Measurements from ENCODE around the gene APAF1.
"Not testable (repeated sequence)": the region's sequence is repeated elsewhere in the genome, so short reads cannot be mapped to it uniquely, and the experiment has no call there.

APAF1 gene, protein sequence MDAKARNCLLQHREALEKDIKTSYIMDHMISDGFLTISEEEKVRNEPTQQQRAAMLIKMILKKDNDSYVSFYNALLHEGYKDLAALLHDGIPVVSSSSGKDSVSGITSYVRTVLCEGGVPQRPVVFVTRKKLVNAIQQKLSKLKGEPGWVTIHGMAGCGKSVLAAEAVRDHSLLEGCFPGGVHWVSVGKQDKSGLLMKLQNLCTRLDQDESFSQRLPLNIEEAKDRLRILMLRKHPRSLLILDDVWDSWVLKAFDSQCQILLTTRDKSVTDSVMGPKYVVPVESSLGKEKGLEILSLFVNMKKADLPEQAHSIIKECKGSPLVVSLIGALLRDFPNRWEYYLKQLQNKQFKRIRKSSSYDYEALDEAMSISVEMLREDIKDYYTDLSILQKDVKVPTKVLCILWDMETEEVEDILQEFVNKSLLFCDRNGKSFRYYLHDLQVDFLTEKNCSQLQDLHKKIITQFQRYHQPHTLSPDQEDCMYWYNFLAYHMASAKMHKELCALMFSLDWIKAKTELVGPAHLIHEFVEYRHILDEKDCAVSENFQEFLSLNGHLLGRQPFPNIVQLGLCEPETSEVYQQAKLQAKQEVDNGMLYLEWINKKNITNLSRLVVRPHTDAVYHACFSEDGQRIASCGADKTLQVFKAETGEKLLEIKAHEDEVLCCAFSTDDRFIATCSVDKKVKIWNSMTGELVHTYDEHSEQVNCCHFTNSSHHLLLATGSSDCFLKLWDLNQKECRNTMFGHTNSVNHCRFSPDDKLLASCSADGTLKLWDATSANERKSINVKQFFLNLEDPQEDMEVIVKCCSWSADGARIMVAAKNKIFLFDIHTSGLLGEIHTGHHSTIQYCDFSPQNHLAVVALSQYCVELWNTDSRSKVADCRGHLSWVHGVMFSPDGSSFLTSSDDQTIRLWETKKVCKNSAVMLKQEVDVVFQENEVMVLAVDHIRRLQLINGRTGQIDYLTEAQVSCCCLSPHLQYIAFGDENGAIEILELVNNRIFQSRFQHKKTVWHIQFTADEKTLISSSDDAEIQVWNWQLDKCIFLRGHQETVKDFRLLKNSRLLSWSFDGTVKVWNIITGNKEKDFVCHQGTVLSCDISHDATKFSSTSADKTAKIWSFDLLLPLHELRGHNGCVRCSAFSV (N-terminal part only)

DNA sequence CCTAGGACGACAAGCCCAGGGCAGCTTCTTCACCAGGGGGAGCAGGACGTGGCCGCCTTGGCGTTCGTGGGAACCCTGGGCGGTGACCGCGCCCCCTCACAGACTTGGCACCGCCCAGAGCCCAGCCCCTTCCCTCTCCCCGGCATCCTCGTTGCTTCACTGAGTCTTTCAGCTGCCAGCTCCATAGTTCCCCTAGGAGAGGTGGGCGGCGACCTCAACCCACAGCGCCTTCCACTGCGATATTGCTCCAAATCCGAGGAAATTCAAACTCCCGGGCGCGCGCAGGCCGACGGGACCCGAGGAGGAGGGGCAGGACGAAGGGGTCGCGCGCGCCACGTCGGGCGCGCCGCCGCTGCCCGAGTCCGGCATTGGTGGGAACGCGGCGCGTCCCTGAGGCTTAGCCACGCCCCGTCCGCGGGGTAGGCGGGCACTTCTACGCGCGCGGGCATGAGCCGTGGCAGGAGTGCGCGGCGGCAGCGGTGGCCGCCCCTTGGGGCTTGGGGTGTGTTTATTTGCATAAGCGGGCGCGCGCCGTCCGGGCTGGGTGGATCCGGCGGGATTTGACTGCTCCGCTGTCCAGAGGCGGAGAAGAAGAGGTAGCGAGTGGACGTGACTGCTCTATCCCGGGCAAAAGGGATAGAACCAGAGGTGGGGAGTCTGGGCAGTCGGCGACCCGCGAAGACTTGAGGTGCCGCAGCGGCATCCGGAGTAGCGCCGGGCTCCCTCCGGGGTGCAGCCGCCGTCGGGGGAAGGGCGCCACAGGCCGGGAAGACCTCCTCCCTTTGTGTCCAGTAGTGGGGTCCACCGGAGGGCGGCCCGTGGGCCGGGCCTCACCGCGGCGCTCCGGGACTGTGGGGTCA, at the start of gene APAF1, which contains the start of gene IKBIP:
Gene APAF1 (plus strand): TSS at position 579 of the 860 bp plus-strand sequence. CDS start 3,070 bp downstream, outside the sequence.
Gene IKBIP (minus strand): TSS at position 77 of the 860 bp plus-strand sequence. CDS start 87 bp downstream, outside the sequence.
- DNase-seq = peak; percentile 95

GRCh38 chr12:98597313-98597712, 47.8 kb upstream of the APAF1 start:
- not testable (repeated sequence) for DNase-seq

DNA sequence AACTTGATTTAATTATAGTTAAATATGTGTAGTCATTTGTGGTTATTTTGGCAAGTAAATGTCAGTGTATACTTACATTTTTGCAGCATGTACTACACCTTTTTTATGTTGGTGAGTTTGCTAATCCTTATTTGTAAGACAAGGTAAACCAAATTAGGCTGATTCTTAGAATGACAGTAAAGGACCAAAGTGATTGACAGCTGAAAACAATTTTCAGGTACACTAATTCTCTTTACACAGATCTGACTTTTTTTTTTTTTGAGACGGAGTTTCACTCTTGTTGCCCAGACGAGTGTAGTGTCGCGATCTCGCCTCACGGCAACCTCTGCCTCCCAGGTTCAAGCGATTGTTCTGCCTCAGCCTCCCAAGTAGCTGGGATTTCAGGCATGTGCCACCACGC, 43.2 kb upstream of the APAF1 start:
- DNase-seq = no peak

DNA sequence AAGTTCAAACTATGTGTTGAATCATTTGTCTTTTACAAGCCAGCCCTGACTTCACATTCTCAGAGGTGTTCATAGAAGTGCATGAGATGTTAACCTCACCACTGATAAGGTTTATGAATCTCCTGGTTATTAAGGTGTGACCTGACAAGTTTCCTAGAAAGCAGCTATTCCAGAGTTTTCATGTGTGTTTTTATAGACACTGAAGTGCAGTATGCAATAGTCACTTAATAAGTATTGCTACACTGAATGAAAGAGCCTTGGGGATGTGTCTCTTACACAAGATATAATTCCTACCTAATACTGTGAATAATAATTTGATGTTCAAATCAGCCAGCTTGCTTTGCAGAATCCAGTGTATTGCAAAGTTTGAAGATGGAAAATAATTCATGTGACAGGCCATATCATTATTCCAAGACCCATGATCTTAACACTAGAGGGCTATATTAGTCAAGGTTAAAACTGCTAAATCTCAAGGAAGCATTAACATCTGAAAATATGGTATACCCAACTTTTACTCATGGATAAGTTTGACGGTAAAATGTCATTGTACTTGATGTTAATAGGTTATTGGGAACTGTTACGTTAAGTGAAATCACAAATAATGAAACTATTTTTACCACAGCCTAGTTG, 38.6 kb upstream of the APAF1 start:
- no peak for DNase-seq

GRCh38 chr12:98610596-98610995, 34.5 kb upstream of the APAF1 start:
- no peak for DNase-seq

GRCh38 chr12:98612696-98613334, 32.3 kb upstream of the APAF1 start:
- no peak for DNase-seq

DNA sequence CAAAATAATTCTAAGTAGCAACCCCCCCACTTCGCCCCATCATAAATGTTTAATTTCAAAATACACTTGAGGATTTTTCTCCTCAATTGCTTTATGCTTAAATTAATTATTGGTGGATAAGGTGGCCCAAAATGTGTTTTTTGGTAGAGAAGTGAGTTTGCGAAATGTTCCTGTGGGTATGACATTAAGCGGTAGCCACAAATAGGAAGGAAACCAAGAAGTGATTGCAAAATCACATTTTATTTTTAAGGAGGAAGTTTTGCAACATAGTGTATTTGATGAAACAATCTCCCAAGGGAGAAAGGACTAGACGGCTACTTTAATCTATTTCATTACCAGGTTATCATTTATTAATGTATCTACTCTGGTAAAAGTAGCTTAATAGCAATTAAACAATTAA, 26.1 kb upstream of the APAF1 start:
- DNase-seq = no peak

DNA sequence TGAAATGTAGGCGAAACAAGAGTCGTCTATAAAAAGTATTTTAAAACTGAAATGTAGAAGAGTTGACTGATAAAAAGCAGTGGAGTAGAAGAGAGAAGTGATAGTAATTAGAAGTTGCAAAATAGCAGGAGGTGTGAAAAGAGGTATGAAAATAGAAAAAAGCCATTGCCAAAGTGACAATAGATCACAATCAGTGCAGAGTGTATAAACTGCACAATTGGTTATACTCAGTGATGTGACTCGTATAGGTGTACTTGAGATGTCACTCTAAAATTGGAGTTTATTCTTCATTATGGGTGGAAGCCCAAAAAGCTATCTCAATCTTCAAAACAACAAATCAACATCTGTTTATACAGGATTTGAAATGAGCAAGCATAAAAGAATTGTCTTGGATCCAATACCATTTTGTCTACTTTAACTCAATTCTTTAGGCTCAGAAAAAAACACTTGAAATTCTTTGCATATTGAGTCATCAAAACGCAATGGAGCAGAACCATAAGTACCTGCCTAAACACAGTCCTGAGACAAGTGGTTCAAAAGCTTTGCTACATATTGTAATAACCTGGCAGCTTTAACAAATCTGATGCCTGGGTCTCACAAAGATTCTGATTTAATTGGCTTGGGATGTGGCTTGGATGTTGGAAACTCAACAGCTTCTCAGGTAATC, 9.3 kb upstream of the APAF1 start:
- peak; percentile 98 for DNase-seq

GRCh38 chr12:98637068-98637467, 8.0 kb upstream of the APAF1 start:
- DNase-seq = no peak

- DNase-seq = no peak
Measured at GRCh38 chr12:98638009-98638408, 7.1 kb upstream of the APAF1 start.

DNA sequence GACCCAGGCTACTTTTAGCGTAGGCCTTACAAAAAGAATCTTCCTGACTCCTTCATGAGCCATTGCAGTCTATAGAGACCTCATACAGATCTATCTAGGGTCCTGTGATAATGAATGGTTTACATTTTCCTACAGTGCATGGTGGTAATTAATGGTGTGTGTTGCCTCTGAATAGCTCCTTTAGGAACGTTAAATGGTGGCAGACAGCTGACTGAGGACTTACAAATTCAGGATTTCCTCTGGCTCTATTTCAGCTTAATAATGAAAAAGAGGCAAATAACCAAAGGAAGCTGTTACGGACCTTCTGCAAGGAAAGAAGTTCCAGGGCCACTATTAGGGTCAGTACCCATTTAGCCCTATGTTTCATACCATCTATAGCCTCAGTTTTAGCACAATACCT, 5.6 kb upstream of the APAF1 start:
- DNase-seq = no peak

- not testable (repeated sequence) for DNase-seq
Measured at GRCh38 chr12:98642801-98643200, 2.3 kb upstream of the APAF1 start.

DNA sequence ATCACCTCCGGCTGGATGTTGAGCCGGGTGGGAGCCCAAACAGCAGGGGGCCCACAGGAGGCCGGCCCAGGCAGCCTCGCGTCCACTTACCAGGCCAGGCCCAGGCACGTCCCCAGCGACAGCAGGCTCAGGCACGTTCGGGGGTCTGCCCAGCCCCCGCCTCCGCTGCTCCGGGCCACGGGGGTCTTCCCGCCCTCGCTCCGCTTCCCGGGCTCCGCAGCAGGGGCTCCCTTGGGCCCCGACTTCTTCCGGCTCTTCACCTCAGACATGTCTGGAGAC, 718 bp upstream of the APAF1 start:
- no peak for DNase-seq

- no peak for DNase-seq
Measured at GRCh38 chr12:98645572-98646067, 530 bp downstream of the APAF1 start.

DNA sequence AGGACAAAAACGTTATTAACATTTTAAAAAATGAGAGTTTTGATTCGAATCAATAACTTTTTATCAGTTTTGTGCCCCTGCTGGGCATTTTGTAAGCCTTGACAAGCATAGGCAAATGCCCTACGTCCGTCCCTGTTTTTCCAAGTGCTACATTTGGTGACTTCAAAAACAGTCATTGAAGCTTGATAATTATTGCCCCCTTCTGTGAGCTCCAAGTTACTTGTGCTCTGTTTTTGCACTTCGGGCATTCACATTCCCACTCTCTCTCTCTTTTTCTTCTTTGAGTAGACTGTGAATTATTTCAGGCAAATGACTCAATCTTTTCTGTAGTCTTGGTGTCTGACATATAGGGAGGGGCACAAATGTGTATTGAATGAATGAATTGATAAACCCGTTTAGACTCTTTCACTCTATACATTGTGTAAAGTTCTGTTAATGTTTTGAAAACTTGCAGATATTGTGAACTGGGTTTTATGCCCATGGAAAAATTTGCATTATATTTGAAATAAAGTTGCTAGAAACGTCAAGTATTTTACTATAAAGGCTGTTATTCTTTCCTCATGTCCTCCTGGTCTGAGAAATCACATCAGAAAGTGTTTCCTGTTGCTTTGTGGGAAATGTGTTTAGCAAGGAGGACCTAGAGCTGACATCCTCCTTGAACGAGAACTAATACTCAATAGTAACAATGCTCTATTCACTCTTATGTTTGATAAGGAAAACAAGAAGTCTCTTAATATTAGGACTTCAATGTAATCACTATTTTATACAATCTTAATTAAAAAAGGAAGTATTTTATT, 1.4 kb downstream of the APAF1 start:
- peak; percentile 31 for DNase-seq

DNA sequence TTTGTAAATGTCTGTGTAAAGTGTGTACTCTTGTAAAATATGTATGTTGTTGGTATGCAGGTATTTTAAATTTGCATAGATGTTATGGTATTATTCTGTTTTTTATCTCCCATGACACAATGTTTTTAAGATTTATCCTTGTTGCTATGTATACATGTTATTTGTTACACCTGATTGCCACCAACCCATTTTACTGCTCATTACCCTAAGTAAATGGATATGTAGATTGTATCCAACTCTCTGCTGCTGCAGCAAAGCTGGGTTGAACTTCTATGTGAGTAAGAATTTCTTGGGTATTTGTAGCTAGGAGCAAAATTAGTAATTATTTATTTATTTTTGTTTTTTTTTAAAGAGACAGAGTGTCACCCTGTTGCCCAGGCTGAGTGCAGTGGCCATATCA, 6.2 kb downstream of the APAF1 start:
- no peak for DNase-seq

DNA sequence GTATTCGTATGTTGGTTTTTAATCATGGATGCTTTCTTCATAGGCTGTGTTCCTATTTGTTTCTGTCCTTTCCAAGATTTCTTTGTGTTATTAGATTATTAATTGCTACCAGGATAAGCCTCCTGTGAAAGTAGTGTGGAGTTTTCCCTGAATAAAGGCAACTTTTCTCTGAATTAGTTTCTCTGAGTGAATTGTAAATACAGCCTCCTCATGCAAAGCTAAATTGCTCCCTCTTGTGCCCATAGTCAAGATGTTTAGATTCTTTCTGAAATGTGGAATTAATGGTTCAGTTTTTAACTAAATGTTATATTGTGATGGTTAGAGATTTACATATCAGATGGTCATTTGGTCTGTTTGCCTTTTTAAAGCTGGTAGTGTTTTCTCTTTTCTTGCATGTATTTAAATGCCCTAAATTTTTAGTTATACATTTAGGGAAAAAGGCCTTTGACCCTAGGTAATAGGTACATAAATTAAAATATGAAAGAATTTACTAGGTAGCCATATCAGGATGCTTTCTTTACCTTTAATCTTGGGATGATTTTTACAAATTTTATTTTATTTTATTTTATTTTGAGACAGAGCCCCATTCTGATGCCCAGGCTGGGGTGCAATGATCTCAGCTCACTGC, 8.9 kb downstream of the APAF1 start:
- peak; percentile 70 for DNase-seq

GRCh38 chr12:98656289-98657101, 11.4 kb downstream of the APAF1 start:
- no peak for DNase-seq

Measured in NCI-H1105 treated with DMSO at 0.1 percent for 48 hours (cell line).